MCF 10A (cell line): Measurements from ENCODE around the gene HSBP1. TPM values are rescaled to one million over a fixed set of nuclear protein-coding genes. Genes with fewer than 3 reads are reported as not detected.

Source experiments
- BruUV-seq: library from RNA; stranded (reverse); fragments of 400-500 nt; replicated peaks from 2 replicates; lab custom pipeline; 2021; lab: Mats Ljungman, UMichigan
- CTCF ChIA-PET: fragments of 300-600 bp; sonication (Branson Sonifier 250); formaldehyde crosslinking; extraction: SDS; loops from one replicate; lab custom pipeline; 2021; ENCODE audit warnings: antibody characterized with exemption, inconsistent platforms; lab: Yijun Ruan, JAX
- POLR2A ChIA-PET: fragments of 300-600, 350-650 bp; sonication (Branson Sonifier 250); formaldehyde crosslinking; extraction: SDS; loops from one replicate; lab custom pipeline; 2020; ENCODE audit warnings: antibody characterized with exemption, inconsistent platforms; lab: Yijun Ruan, JAX
- DNase-seq: peaks from one replicate; pipeline ENCODE4 v3.0.0-alpha.2; 2018; ENCODE audit not compliant: unreplicated experiment
- H3K27ac Mint-ChIP-seq: one replicate; pipeline ENCODE4 v1.8.0; 2022; ENCODE audit warnings: mild to moderate bottlenecking, low read depth, mixed read lengths; ENCODE audit not compliant: unreplicated experiment
- H3K27me3 Mint-ChIP-seq: one replicate; pipeline ENCODE4 v1.8.0; 2022; ENCODE audit warnings: mixed read lengths; ENCODE audit not compliant: insufficient read depth, unreplicated experiment
- H3K36me3 Mint-ChIP-seq: one replicate; pipeline ENCODE4 v1.8.0; 2022; ENCODE audit warnings: mild to moderate bottlenecking, moderate library complexity, mixed read lengths; ENCODE audit not compliant: insufficient read depth, unreplicated experiment
- H3K4me1 Mint-ChIP-seq: one replicate; pipeline ENCODE4 v1.8.0; 2022; ENCODE audit warnings: mixed read lengths; ENCODE audit not compliant: insufficient read depth, unreplicated experiment
- H3K4me3 Mint-ChIP-seq: one replicate; pipeline ENCODE4 v1.8.0; 2022; ENCODE audit warnings: mild to moderate bottlenecking, moderate library complexity, mixed read lengths; ENCODE audit not compliant: unreplicated experiment
- H3K9me3 Mint-ChIP-seq: one replicate; pipeline ENCODE4 v1.8.0; 2022; ENCODE audit warnings: mixed read lengths; ENCODE audit not compliant: unreplicated experiment
- CTCF ChIP-seq: fragments of 200-600 bp; IDR thresholded peaks from one replicate; pipeline ENCODE4 v1.8.0; 2022; ENCODE audit warnings: antibody characterized with exemption, mild to moderate bottlenecking; ENCODE audit not compliant: unreplicated experiment
- intact Hi-C: fragments of 100-400 bp; cut with micrococcal nuclease; formaldehyde crosslinking; loops from 2 replicates; pipeline ENCODE4 v1.14.1; 2022
- total RNA-seq: library from RNA; stranded (reverse); gene quantifications from 2 replicates; pipeline ENCODE4 v1.2.3, GENCODE V29; 2022

HSBP1 gene
- total RNA-seq, 1 experiment from 2014 or later, result 101 TPM

DNA sequence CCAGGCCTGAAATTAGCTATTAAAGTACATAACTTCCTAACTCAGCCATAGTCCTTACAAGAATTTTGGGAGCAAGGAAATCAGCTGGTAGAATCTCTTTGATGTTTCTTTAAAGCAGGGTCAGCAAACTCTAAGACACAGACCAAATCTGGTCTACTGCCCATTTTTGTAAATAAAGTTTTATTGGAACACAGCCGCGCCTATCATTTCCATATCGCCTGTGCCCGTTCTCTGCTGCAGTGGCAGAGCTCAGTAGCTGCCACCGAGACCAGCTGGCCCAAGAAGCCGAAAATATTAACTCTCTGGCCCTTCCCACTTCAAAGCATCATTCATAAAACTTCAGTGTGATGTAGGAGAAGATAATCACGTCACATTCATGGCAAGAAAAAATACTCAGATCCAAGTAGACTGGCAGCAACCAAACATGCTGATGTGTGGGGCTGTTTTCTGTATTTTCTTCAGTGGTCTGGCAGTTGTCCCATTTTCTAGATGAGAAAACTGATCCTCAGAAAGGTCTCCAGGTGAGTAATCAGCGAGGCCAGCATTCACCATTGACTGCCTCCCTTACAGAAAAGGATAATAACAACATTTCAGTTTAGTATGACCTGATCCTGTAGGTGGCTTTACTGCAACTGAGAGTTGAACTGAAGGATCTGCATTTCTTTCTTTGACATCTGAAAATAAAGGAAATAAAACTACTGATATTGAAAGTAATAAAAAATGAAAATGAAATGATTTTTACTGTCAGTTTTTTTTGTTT is 18.0 kb upstream of the HSBP1 start:
- no peaks in the 10 kb centered on the region for H3K27me3 Mint-ChIP-seq
- ChIA-PET CTCF (no interaction called here), POLR2A (no interaction called here)
- intact Hi-C loops, result no loop called here
- no peak overlapping the region for H3K4me3 Mint-ChIP-seq
- no TSS peak for BruUV-seq
- no peaks in the 10 kb centered on the region for H3K4me1 Mint-ChIP-seq
- no peak overlapping the region for H3K27ac Mint-ChIP-seq
- peaks cover 7% of the 10 kb centered on the region for H3K9me3 Mint-ChIP-seq
- no peak for TF ChIP-seq CTCF
- H3K36me3 Mint-ChIP-seq, result peaks cover 12% of the 10 kb centered on the region
- no peak for DNase-seq

- intact Hi-C loops, result no loop called here
- no peak for DNase-seq
- TF ChIP-seq CTCF, result no peak
- Mint-ChIP-seq H3K36me3 (peaks cover 8% of the 10 kb centered on the region), H3K9me3 (peaks cover 7% of the 10 kb centered on the region), H3K4me1 (no peaks in the 10 kb centered on the region), H3K4me3 (no peak overlapping the region), H3K27ac (no peak overlapping the region), H3K27me3 (no peaks in the 10 kb centered on the region)
- no TSS peak for BruUV-seq
- ChIA-PET CTCF (no interaction called here), POLR2A (no interaction called here)
These were observed 15.9 kb upstream of the HSBP1 start for GRCh38 chr16:83791916-83792315.

DNA sequence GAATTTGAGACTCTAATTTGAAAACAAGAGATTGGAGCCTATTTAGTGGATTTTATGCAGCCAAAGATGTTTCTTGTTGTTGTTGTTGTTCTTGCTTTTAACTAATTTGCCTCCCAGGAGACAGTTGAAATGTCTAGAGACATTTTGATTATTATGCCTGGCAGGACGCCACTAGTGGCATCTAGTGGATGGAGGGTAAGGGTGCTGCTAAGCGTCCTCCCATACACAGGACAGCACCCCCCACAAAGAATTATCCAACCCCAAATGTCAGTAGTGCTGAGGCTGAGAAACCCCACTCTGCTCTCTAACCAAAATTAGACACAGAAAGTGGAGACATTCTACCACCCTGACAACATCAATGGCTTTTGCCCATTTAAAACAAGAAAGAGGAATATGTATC is 15.4 kb upstream of the HSBP1 start:
- intact Hi-C loops, result no loop called here
- Mint-ChIP-seq H3K4me1 (no peaks in the 10 kb centered on the region), H3K4me3 (no peak overlapping the region), H3K9me3 (peaks cover 7% of the 10 kb centered on the region), H3K27ac (no peak overlapping the region), H3K36me3 (peaks cover 6% of the 10 kb centered on the region), H3K27me3 (no peaks in the 10 kb centered on the region)
- DNase-seq, result no peak
- ChIA-PET CTCF (no interaction called here), POLR2A (no interaction called here)
- no peak for TF ChIP-seq CTCF
- BruUV-seq, result no TSS peak

DNA sequence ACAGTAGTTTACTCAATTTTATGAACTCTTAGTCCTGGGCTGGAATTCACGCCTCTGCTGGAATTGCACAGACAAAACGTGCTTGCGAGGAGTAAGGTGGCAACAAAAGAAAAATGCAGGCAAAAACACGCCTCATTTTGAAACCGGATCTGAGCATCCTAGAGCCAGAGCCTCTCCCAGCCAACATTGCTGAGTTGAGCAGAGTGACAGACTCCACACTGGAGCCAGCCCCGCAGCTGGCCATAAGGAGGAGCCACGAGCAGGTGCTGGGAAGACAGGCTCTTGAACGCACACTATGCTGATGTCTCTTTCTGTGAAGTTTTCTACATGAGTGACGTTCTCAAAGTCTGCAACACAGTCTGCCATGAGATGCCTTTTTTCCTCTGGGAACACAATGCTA is 14.6 kb upstream of the HSBP1 start:
- peaks cover 7% of the 10 kb centered on the region for H3K9me3 Mint-ChIP-seq
- BruUV-seq, result no TSS peak
- CTCF ChIA-PET, result no interaction called here
- no peak for TF ChIP-seq CTCF
- DNase-seq, result no peak
- no peak overlapping the region for H3K4me3 Mint-ChIP-seq
- H3K36me3 Mint-ChIP-seq, result peaks cover 6% of the 10 kb centered on the region
- intact Hi-C loops, result no loop called here
- no peaks in the 10 kb centered on the region for H3K4me1 Mint-ChIP-seq
- H3K27me3 Mint-ChIP-seq, result no peaks in the 10 kb centered on the region
- no peak overlapping the region for H3K27ac Mint-ChIP-seq
- POLR2A ChIA-PET, result no interaction called here
